Measurements from ENCODE around the gene C20orf204. TPM values are rescaled to one million over a fixed set of nuclear protein-coding genes. Genes with fewer than 3 reads are reported as not detected.

The C20orf204 gene
- total RNA-seq, 1 donor from 2014 or later, result 0.35 TPM

GRCh38 chr20:64039293-64040160, 3.5 kb downstream of the C20orf204 start:
- DNase-seq, result no peak
- intact Hi-C loops (cut with micrococcal nuclease), result no loop called here
- peak; percentile 54 for ATAC-seq

GRCh38 chr20:64040231-64041039, 4.5 kb downstream of the C20orf204 start:
- ATAC-seq (no peak), DNase-seq (no peak)
- intact Hi-C loops (cut with micrococcal nuclease), result no loop called here

GRCh38 chr20:64041040-64041780, 5.2 kb downstream of the C20orf204 start:
- intact Hi-C loops (cut with micrococcal nuclease), result no loop called here
- DNase-seq, result no peak
- no peak for ATAC-seq

- DNase-seq (no peak), ATAC-seq (no peak)
- intact Hi-C loops (cut with micrococcal nuclease), result no loop called here
Measured at GRCh38 chr20:64041781-64042053, 5.7 kb downstream of the C20orf204 start.

GRCh38 chr20:64042054-64042781, 6.2 kb downstream of the C20orf204 start:
- intact Hi-C loops (cut with micrococcal nuclease), result no loop called here
- no peak for ATAC-seq
- DNase-seq, result no peak

- intact Hi-C loops (cut with micrococcal nuclease), result no loop called here
- DNase-seq, result no peak
- ATAC-seq, result no peak
Measured at GRCh38 chr20:64043768-64044167, 7.8 kb downstream of the C20orf204 start.

- ATAC-seq (peak; percentile 54), DNase-seq (no peak)
- intact Hi-C loops (cut with micrococcal nuclease), result no loop called here
Measured at GRCh38 chr20:64044484-64045247, 8.7 kb downstream of the C20orf204 start.

- DNase-seq (no peak), ATAC-seq (peak; percentile 18)
- intact Hi-C loops (cut with micrococcal nuclease), result no loop called here
Measured at GRCh38 chr20:64045346-64046011, 9.5 kb downstream of the C20orf204 start.

- DNase-seq, result no peak
- ATAC-seq, result no peak
- intact Hi-C loops (cut with micrococcal nuclease), result no loop called here
Measured at GRCh38 chr20:64047046-64047389, 11.0 kb downstream of the C20orf204 start.

GRCh38 chr20:64047968-64048401, 12.0 kb downstream of the C20orf204 start:
- DNase-seq, result no peak
- intact Hi-C loops (cut with micrococcal nuclease), result no loop called here
- ATAC-seq, result no peak

- ATAC-seq (no peak), DNase-seq (peak; percentile 29)
Measured at GRCh38 chr20:64048402-64049044, 12.5 kb downstream of the C20orf204 start.

GRCh38 chr20:64049060-64049877, 13.3 kb downstream of the C20orf204 start, which contains the start of gene SOX18:
Gene SOX18 (minus strand): TSS chr20:64049639. CDS start chr20:64049516, 123 bp downstream.
- DNase-seq (peak; percentile 65), ATAC-seq (peak; percentile 28)
- intact Hi-C loops (cut with micrococcal nuclease), result no loop called here

More at GRCh38 chr20:64048402-64049044, 12.5 kb downstream of the C20orf204 start:
- intact Hi-C loops (cut with micrococcal nuclease), result no loop called here

- no peak for DNase-seq
- intact Hi-C loops (cut with micrococcal nuclease), result no loop called here
- peak; percentile 18 for ATAC-seq
Measured at GRCh38 chr20:64049878-64050260, 13.9 kb downstream of the C20orf204 start.

- peak; percentile 3 for ATAC-seq
- intact Hi-C loops (cut with micrococcal nuclease), result no loop called here
- DNase-seq, result no peak
Measured at GRCh38 chr20:64050261-64051032, 14.5 kb downstream of the C20orf204 start.

- DNase-seq, result no peak
- intact Hi-C loops (cut with micrococcal nuclease), result no loop called here
- no peak for ATAC-seq
Measured at GRCh38 chr20:64051033-64051452, 15.1 kb downstream of the C20orf204 start.

Data from left ventricle myocardium superior (tissue), 1 donor.